ENCODE measurements around the gene ZDHHC12.

Gene ZDHHC12, protein sequence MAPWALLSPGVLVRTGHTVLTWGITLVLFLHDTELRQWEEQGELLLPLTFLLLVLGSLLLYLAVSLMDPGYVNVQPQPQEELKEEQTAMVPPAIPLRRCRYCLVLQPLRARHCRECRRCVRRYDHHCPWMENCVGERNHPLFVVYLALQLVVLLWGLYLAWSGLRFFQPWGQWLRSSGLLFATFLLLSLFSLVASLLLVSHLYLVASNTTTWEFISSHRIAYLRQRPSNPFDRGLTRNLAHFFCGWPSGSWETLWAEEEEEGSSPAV

DNA sequence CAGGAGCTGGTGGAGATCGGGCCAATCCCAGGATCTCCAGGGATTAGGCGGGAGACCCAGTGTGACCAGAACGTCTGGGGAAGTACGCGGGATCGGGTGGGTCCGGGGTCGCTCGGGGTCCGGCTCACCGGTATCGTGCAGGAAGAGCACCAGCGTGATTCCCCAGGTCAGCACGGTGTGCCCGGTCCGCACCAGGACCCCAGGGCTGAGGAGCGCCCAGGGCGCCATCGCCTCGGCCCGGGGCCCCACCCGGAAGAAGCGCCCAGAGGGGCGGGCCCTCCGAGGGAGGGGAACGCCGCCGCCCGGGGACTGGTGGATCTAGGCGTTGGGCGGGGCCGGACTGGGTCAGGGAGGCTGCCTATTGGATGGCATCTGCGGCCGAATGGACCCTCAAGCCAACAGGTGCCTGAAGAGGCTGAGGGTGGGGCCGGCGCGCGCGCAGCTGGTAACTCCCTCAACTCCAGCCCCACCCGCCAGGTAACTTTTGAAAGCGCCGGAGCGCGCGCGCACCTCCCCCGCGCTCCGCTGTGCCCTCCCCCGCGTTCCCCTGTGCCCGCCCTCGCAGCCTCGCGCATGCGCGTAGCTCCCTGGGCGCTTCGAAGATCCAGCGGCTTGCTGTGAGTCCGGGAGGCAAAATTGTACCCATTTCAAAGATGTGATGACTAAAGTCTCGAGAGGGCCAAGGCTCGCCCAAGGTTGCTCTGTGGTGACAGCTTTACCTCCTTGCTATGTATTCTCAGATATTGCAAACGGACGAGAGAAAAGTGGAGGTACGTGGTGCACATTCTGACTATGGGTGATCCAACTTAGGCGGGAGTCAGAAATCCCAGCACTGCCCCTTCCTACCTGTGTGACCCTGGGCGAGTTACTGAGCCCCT, at the start of gene ZDHHC12:
TSS of gene ZDHHC12 (minus strand) at position 262 of the 878 bp plus-strand sequence. CDS start at position 228, 34 bp downstream.
- Histone ChIP-seq H3K9me3 (ENCODE audit: severe bottlenecking) (no peaks in the 10 kb centered on the region), H3K27ac (peak within 1 kb of the TSS; percentile 90), H3K27me3 (ENCODE audit: insufficient read depth, low read depth, severe bottlenecking) (no peaks in the 10 kb centered on the region), H3K4me3 (ENCODE audit: low read depth, low read length) (peak within 1 kb of the TSS; percentile 55), H3K36me3 (peaks cover 31% of the 10 kb centered on the region)
- DNase-seq = peak; percentile 100
- TF ChIP-seq, protein P1, sequence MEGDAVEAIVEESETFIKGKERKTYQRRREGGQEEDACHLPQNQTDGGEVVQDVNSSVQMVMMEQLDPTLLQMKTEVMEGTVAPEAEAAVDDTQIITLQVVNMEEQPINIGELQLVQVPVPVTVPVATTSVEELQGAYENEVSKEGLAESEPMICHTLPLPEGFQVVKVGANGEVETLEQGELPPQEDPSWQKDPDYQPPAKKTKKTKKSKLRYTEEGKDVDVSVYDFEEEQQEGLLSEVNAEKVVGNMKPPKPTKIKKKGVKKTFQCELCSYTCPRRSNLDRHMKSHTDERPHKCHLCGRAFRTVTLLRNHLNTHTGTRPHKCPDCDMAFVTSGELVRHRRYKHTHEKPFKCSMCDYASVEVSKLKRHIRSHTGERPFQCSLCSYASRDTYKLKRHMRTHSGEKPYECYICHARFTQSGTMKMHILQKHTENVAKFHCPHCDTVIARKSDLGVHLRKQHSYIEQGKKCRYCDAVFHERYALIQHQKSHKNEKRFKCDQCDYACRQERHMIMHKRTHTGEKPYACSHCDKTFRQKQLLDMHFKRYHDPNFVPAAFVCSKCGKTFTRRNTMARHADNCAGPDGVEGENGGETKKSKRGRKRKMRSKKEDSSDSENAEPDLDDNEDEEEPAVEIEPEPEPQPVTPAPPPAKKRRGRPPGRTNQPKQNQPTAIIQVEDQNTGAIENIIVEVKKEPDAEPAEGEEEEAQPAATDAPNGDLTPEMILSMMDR (IDR thresholded peaks at IDR 0.05; ENCODE audit: low read depth, low read length) = no peak

DNA sequence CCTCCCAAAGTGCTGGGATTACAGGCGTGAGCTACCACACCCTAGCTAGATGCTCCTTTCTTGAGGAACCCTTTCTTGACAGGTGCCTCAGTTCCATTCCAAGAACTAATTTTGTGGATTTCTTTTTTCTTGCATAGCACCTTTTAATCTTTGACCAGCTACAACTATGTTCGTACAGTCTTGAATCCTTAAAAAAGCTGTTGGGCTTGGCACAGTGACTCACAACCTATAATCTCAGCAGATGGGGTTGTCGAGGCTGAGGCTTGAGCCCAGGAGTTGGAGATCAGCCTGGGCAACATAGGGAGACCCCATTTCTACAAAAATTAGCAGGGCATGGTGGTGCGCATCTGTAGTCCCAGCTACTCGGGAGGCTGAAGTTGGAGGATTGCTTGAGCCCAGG, 49.1 kb upstream of the ZDHHC12 start:
- peaks cover 1% of the 10 kb centered on the region for H3K36me3 ChIP-seq
- TF ChIP-seq, protein P1 (IDR thresholded peaks at IDR 0.05; ENCODE audit: low read depth, low read length) = no peak
- H3K27me3 ChIP-seq (ENCODE audit: insufficient read depth, low read depth, severe bottlenecking) = no peaks in the 10 kb centered on the region
- H3K27ac ChIP-seq = no peak overlapping the region; the same call in 1 of the 2 replicates
- DNase-seq = no peak
- H3K4me3 ChIP-seq (ENCODE audit: low read depth, low read length) = no peak overlapping the region
- H3K9me3 ChIP-seq (ENCODE audit: severe bottlenecking) = peaks cover 17% of the 10 kb centered on the region

DNA sequence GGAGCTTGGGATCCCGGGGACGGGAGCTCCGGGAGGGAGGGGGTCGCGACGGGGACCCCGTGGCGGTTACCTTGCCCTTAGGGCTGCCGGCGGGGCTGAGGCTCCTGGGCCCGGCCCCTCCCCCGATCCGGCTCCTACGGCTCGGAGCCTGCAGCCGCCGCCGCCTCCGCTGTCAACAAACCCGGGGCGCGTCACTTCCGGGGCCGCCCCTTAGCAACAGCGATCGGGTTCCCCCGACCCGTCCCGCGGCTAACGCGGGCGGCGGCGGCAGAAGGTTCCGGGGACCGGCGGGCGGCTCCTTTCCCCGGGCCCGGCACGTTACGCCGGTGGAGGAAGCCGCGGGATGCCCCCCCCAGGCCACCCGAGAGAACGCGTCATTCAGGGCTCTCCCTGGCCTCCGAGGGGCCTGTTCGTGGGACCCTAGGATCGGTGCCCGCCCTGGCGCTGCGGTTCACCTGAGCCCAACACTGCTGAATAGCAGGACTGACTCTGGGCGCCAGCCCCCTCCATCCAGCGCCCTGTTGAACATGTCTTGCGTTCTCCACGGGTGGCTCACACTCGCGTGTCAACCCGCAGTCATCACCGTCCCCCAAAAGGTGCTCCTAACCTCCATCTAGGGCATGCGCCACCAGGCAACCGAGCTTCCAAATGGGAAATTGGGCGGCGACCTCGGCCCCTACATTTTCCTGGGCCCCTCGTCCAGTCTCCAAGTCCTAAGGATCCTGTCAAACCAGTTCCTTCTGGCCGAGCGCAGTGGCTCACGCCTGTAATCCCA, 48.0 kb upstream of the ZDHHC12 start, which contains the start of gene ZER1:
TSS of gene ZER1 (minus strand) at position 183 of the 775 bp plus-strand sequence. CDS start 16,362 bp downstream, outside the sequence.
- TF ChIP-seq, protein P1 (IDR thresholded peaks at IDR 0.05; ENCODE audit: low read depth, low read length) = no peak
- peak; percentile 94 for DNase-seq
- peak within 1 kb of the TSS; percentile 82 for H3K27ac ChIP-seq

DNA sequence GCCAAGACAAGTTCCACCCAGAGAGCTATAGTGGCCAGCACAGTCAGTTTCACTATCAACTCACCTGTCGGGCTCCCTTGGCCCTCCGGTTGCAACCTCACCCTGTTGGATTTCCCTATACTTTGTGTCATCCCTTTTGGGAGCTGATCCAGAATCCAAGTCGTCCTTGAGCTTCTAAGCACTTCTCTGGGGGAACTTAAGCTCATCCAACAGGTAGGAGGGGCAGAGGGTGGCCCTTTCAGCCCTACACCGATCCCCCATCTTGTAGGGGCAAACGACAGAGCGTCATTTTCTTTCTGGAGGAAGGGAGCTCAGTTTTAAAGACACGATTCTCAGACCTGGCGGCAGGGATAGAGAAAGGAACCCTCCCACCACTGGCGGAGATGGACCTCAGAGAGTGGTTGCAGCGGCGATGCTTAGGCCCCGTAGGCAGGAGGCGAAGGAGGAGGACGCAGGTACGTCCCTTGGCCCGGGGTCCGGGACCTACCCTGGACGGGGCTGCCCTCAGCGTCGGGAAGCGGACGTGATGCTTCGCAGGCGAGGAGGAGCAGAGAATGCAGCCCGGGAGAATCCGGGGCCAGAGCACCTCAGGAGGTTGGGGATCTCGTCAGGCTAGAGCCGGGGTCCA, 47.3 kb upstream of the ZDHHC12 start:
- H3K36me3 ChIP-seq = peaks cover 10% of the 10 kb centered on the region
- H3K4me3 ChIP-seq (ENCODE audit: low read depth, low read length) = peak overlapping the region; percentile 79
- DNase-seq = no peak
- peak overlapping the region; percentile 82 for H3K27ac ChIP-seq
- H3K27me3 ChIP-seq (ENCODE audit: insufficient read depth, low read depth, severe bottlenecking) = no peaks in the 10 kb centered on the region
- TF ChIP-seq, protein P1 (IDR thresholded peaks at IDR 0.05; ENCODE audit: low read depth, low read length) = no peak
- H3K9me3 ChIP-seq (ENCODE audit: severe bottlenecking) = peaks cover 6% of the 10 kb centered on the region

More for the DNA sequence above, 48.0 kb upstream of the ZDHHC12 start, which contains the start of gene ZER1:
- Histone ChIP-seq H3K9me3 (ENCODE audit: severe bottlenecking) (peaks cover 7% of the 10 kb centered on the region), H3K27me3 (ENCODE audit: insufficient read depth, low read depth, severe bottlenecking) (no peaks in the 10 kb centered on the region), H3K36me3 (peaks cover 10% of the 10 kb centered on the region), H3K4me3 (ENCODE audit: low read depth, low read length) (peak within 1 kb of the TSS; percentile 79)

Data from WERI-Rb-1 (cell line).